Cardiac fibroblast (primary cell): Measurements from ENCODE around the gene B3GNT7.

Source experiments
- DNase-seq, 2 donors: peaks; one replicate each; pipeline versions ENCODE4 v3.0.0 to v3.0.0-alpha.2; 2010; ENCODE audit warnings: low read depth in 2 of 2
- H3K4me3 ChIP-seq, 2 donors: replicated peaks in 1 of 2; 1 replicate in 1 of 2; 2 replicates in 1 of 2; pipeline ENCODE4 v1.5.1; 2011; ENCODE audit warnings: low read depth in 2 of 2, low read length in 2 of 2, mild to moderate bottlenecking in 2 of 2, moderate library complexity in 1 of 2
- TF ChIP-seq, protein P1 (sequence below): IDR thresholded peaks from one replicate; pipeline ENCODE4 v1.5.1; 2011; ENCODE audit warnings: low read depth, mild to moderate bottlenecking, low read length, inconsistent platforms

Gene B3GNT7

DNA sequence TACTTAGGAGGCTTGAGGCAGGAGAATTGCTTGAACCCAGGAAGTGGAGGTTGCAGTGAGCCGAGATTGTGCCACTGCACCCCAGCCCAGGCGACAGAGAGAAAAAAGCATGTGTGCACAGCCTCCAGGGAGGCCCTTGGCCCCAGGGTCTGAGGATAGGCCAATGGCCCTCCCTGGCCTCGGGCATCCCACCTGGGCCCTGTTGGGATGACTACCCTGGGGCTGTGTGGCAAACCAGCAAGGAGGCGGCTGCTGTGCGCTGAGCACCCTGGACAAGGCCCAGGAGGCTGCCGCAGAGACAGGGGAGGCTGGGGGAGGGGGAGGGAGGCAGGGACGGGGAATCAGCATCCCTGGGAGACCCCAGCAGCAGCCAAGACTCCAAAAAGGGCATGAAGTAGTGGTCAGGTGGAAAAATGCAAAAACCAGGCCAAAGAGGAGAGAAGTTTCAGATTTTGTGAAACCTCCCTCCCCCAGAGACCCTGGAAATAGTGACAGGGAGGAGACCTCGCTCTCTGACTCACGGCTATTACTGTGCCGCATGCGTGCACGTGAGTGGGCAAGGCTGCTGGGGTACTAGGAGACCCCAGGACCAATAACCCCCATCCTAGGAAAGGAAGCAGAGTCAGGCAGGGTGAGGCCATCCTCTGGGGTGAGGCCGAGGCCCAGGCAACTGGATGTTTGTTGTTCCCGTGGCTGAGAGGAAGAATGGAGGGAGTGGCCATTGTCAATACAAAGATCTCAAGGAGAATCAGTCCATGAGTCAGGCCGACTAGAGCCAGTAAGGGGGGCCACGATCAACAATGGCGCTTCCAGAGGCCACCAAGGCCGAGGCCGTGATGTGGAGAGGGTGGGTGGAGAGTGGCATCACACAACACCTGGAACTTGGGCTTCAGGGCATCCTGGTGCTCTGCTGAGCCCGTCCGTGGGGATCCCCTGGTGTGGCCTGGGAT, 16.0 kb upstream of the B3GNT7 start:
- no peak overlapping the region for H3K4me3 ChIP-seq
- TF ChIP-seq, protein P1, sequence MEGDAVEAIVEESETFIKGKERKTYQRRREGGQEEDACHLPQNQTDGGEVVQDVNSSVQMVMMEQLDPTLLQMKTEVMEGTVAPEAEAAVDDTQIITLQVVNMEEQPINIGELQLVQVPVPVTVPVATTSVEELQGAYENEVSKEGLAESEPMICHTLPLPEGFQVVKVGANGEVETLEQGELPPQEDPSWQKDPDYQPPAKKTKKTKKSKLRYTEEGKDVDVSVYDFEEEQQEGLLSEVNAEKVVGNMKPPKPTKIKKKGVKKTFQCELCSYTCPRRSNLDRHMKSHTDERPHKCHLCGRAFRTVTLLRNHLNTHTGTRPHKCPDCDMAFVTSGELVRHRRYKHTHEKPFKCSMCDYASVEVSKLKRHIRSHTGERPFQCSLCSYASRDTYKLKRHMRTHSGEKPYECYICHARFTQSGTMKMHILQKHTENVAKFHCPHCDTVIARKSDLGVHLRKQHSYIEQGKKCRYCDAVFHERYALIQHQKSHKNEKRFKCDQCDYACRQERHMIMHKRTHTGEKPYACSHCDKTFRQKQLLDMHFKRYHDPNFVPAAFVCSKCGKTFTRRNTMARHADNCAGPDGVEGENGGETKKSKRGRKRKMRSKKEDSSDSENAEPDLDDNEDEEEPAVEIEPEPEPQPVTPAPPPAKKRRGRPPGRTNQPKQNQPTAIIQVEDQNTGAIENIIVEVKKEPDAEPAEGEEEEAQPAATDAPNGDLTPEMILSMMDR, result no peak
- DNase-seq, result peak in 1 of 2 donors; percentile 67

DNA sequence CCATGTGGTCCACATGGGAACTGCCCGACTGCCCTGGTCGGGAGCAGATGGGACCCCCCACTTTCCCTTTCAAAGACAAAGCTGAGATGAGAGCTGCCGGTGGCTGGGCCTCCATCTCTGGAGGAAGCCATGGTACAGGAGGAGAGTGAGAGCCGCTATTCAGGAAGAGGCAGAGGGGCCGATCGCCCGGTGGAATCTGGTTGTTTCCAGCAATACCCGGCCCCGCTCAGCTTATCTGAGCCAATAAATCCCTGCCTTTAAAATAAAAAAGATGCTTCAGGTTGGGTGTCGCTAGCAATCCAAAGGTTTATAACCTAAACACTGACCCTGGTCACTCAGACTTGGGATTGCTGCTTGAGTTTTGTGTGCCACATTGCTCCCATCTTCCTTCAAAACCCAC, 15.2 kb upstream of the B3GNT7 start:
- TF ChIP-seq, protein P1, result no peak
- H3K4me3 ChIP-seq, result no peak overlapping the region
- DNase-seq, result no peak

DNA sequence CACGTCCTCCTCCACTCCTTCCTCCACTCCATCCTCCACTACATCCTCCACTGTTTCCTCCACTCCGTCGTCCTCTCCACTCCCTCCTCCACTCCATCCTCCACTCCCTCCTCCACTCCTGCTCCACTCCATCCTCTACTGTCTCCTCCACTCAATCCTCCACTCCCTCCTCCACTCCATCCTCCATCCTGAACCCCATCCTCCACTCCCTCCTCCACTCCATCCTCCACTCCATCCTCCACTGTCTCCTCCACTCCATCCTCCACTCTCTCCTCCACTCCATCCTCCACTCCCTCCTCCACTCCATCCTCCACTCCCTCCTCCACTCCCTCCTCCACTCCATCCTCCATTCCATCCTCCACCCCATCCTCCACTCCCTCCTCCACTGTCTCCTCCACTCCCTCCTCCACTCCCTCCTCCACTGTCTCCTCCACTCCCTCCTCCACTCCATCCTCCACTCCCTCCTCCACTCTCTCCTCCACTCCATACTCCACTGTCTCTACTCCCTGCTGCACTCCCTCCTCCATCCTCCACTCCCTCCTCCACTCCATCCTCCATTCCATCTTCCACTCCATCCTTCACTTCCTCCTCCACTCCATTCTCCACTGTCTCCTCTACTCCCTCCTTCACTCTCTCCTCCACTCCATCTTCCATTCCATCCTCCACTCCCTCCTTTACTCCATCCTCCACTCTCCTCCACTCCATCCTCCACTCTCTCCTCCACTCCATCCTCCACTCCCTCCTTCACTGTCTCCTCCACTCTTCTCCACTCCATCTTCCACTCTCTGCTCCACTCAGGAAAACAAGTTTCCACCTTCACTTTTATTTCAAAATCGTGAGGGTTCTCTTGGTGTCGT, 14.3 kb upstream of the B3GNT7 start:
- DNase-seq, result no peak
- TF ChIP-seq, protein P1, result no peak
- H3K4me3 ChIP-seq, result no peak overlapping the region

DNA sequence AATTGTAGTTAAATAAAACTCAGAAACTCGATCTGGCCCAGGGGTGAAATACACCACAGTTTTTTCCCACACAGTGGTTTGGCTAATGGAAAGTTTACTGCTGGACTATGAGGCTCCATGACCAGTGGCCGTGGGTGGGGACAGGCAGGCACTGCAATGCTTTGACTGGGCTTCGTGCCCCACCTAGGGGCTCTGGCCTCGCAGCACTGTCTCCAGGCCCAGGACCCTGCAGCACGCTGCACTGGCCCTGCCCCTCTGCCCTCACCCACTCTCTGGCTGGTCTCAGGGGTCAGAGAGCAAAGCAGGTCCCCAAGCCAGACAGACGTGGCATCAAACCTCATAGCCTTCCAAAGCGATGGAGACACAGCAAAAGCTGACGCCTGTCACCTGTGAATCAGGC, 13.4 kb upstream of the B3GNT7 start:
- no peak for DNase-seq
- TF ChIP-seq, protein P1, result no peak
- no peak overlapping the region for H3K4me3 ChIP-seq

DNA sequence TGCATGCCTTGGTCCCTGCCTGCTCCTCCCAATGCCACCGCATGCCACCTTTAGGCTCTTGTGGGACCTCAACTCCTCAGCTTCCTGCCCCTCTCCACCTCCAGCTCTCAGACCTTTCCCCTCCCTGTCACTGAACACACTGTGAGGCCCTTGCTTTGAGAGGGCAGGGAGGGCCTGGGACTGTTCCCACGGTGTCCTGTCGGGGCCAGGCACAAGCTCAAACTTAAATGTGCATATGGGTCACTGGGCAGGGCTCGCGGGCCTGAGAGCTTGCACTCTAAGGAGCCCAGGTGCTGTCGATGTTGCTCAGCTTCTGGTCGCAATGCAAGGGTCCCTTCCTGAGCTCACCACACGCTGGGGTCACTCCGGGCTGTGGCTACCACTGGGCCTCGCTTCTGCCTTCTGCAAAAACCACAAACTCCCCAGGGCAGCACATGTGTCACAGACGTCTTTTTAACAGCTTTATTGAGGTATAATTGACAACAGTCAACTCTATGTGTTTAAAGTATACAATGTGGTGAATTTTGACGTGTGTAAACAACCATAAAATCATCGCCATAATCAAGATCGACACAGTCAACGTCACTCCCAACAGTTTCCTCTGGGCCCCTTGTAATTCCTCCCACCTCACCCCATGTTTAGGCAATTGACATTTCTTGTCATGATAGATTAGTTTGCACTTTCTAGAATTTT, 11.9 kb upstream of the B3GNT7 start:
- TF ChIP-seq, protein P1, result no peak
- no peak overlapping the region for H3K4me3 ChIP-seq
- no peak for DNase-seq

DNA sequence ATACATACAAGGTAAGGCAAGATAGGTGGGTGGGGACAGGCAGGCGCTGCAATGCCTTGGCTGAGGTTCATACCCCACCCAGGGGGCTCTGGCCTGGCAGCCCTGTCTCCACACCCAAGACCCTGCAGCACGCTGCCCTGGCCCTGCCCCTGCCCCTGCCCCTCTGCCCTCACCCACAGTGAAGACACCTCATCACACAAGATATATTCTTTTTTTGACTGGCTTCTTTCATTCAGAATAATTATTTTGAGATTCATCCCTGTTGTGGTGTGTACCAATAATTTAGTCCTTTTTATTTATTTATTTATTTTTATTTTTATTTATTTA, 11.4 kb upstream of the B3GNT7 start:
- TF ChIP-seq, protein P1, result no peak
- H3K4me3 ChIP-seq, result no peak overlapping the region
- no peak for DNase-seq
